Calu3 (cell line): ENCODE data around the gene TESK2. TPM values are rescaled to one million over a fixed set of nuclear protein-coding genes. Genes with fewer than 3 reads are reported as not detected.
"Not testable (repeated sequence)": the region's sequence is repeated elsewhere in the genome, so short reads cannot be mapped to it uniquely, and the experiment has no call there.

Experiments
- BruUV-seq: library from RNA; stranded (reverse); fragments of 400-500 nt; replicated peaks from 2 replicates; lab custom pipeline; 2021; lab: Mats Ljungman, UMichigan
- CTCF ChIA-PET: fragments of 300-600 bp; sonication (Branson Sonifier 250); formaldehyde crosslinking; loops from one replicate; lab custom pipeline; 2022; ENCODE audit warnings: antibody characterized with exemption; lab: Charles Lee
- DNase-seq: peaks from one replicate; pipeline ENCODE4 v3.0.0; 2022
- H3K27ac Mint-ChIP-seq: one replicate; pipeline ENCODE4 v1.8.0; 2022; ENCODE audit warnings: mixed read lengths; ENCODE audit not compliant: unreplicated experiment
- H3K27me3 Mint-ChIP-seq: one replicate; pipeline ENCODE4 v1.8.0; 2022; ENCODE audit warnings: mixed read lengths; ENCODE audit not compliant: unreplicated experiment
- H3K36me3 Mint-ChIP-seq: one replicate; pipeline ENCODE4 v1.8.0; 2022; ENCODE audit warnings: mild to moderate bottlenecking, moderate library complexity, mixed read lengths; ENCODE audit not compliant: insufficient read depth, unreplicated experiment
- H3K4me1 Mint-ChIP-seq: one replicate; pipeline ENCODE4 v1.8.0; 2022; ENCODE audit warnings: mild to moderate bottlenecking, low read depth, mixed read lengths; ENCODE audit not compliant: unreplicated experiment
- H3K4me3 Mint-ChIP-seq: one replicate; pipeline ENCODE4 v1.8.0; 2022; ENCODE audit warnings: mild to moderate bottlenecking, low read depth, moderate library complexity, mixed read lengths; ENCODE audit not compliant: unreplicated experiment
- H3K9me3 Mint-ChIP-seq: one replicate; pipeline ENCODE4 v1.8.0; 2022; ENCODE audit warnings: low read depth, mixed read lengths; ENCODE audit not compliant: unreplicated experiment
- CTCF ChIP-seq: fragments of 200-600 bp; IDR thresholded peaks from one replicate; pipeline ENCODE4 v1.8.0; 2022; ENCODE audit warnings: antibody characterized with exemption; ENCODE audit not compliant: unreplicated experiment
- intact Hi-C: fragments of 100-400 bp; cut with micrococcal nuclease; formaldehyde crosslinking; loops from one replicate; pipeline ENCODE4 v1.10.0; 2022; ENCODE audit not compliant: unreplicated experiment
- total RNA-seq: library from RNA; stranded (reverse); gene quantifications from 2 replicates; pipeline ENCODE4 v1.2.3, GENCODE V29; 2022

Gene TESK2
- total RNA-seq, 1 experiment from 2014 or later: 2.3 TPM

GRCh38 chr1:45531873-45532272 is 40.9 kb upstream of the TESK2 start:
- DNase-seq: no peak
- Mint-ChIP-seq H3K27me3 (no peaks in the 10 kb centered on the region), H3K36me3 (no peaks in the 10 kb centered on the region), H3K9me3 (no peaks in the 10 kb centered on the region), H3K4me3 (no peak overlapping the region), H3K4me1 (peaks cover 2% of the 10 kb centered on the region), H3K27ac (no peak overlapping the region)
- TF ChIP-seq CTCF: no peak
- no TSS peak for BruUV-seq
- CTCF ChIA-PET: no interaction called here
- intact Hi-C loops: no loop called here

DNA sequence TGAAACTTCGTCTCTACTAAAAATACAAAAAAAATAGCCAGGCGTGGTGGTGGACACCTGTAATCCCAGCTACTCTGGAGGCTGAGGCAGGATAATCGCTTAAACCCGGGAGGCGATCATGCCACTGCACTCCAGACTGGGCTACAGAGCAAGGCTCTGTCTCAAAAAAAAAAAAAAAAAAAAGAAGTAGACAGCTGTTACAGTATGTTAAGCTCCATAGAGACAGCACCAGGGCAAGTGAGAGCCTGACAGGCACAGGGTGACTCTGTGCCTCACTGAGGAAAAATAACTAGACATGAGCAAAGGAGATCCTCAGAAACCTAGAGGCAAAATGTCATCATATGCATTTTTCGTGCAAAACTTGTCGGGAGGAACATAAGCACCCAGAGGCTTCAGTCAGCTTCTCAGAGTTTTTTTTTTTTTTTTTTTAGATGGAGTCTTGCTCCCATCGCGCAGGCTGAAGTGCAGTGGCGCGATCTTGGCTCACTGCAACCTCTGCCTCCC is 39.7 kb upstream of the TESK2 start:
- no peak overlapping the region for H3K27ac Mint-ChIP-seq
- intact Hi-C loops: no loop called here
- no TSS peak for BruUV-seq
- H3K9me3 Mint-ChIP-seq: no peaks in the 10 kb centered on the region
- H3K27me3 Mint-ChIP-seq: no peaks in the 10 kb centered on the region
- no peak for DNase-seq
- no peaks in the 10 kb centered on the region for H3K36me3 Mint-ChIP-seq
- no peak overlapping the region for H3K4me3 Mint-ChIP-seq
- CTCF ChIA-PET: no interaction called here
- H3K4me1 Mint-ChIP-seq: peaks cover 13% of the 10 kb centered on the region
- no peak for TF ChIP-seq CTCF

DNA sequence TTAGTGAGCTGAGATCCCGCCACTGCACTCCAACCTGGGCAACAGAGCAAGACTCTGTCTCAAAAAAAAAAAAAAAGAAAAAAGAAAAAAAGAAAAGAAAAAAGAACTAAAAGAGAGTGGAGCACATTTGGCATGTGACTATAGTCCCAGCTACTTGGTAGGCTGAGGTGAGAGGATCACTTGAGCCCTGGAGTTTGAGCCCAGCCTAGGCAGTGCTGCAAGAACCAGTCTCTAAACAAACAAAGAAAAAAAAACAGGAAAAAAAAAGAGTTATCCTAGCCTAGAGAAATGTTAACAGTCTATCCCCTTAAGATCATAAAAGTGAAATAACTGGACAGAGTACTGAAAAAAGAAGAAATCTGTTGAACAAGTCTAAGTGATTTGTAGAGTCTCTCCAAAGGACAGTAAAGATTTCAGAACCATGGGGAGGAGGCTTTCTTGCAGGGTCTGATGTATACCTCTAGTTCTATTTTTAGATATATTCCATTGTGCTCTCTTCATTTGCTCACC is 35.2 kb upstream of the TESK2 start:
- Mint-ChIP-seq H3K9me3 (no peaks in the 10 kb centered on the region), H3K4me1 (peaks cover 39% of the 10 kb centered on the region), H3K27ac (no peak overlapping the region), H3K27me3 (no peaks in the 10 kb centered on the region), H3K36me3 (peaks cover 21% of the 10 kb centered on the region), H3K4me3 (no peak overlapping the region)
- no peak for TF ChIP-seq CTCF
- CTCF ChIA-PET: interaction anchor here (0.6 to 2.0 kb wide), 2 partner anchors 24 to 47 kb away, joined by 3 to 10 read pairs; partner anchors contain the start of gene AKR1A1
- no peak for DNase-seq
- intact Hi-C loops: loop anchor here (1.0 kb wide), 1 partner anchor 19 kb away; no protein-coding TSS in a partner anchor
- BruUV-seq: no TSS peak

DNA sequence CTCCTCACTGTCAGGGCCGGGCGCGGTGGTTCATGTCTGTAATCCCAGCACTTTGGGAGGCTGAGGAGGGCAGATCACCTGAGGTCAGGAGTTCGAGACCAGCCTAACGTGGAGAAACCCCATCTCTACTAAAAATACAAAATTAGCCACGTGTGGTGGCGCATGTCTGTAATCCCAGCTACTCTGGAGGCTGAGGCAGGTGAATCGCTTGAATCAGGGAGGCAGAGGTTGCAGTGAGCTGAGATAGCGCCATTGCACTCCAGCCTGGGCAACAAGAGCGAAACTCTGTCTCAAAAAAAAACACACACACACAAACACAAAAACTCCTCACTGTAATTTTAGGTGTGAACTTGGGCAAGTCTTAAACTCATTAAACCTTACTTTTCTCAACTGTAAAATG is 33.0 kb upstream of the TESK2 start:
- not testable (repeated sequence) for H3K27me3 Mint-ChIP-seq, BruUV-seq, H3K9me3 Mint-ChIP-seq, H3K4me3 Mint-ChIP-seq, DNase-seq
- peak overlapping the region; percentile 99 for H3K27ac Mint-ChIP-seq
- H3K4me1 Mint-ChIP-seq: peaks cover 45% of the 10 kb centered on the region
- H3K36me3 Mint-ChIP-seq: peaks cover 43% of the 10 kb centered on the region
- intact Hi-C loops: loop anchor here (2.0 kb wide), 1 partner anchor 27 kb away; the partner anchor contains the start of gene AKR1A1
- CTCF ChIA-PET: interaction anchor here (0.6 kb wide), 1 partner anchor 221 kb away, joined by 4 read pairs; no protein-coding TSS in a partner anchor

DNA sequence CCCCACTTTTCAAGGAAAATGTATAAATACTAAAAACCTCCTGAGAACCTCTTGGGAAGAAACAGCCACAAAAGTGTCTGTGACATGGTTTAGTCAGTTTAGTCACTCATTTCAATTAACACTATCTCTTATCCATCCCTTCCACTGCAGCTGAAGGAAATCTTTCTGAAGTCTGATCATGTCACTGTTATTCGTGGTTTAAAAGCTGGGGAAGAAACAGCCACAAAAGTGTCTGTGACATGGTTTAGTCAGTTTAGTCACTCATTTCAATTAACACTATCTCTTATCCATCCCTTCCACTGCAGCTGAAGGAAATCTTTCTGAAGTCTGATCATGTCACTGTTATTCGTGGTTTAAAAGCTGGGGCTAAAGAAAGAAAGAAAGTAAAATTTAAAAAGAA is 32.6 kb upstream of the TESK2 start:
- not testable (repeated sequence) for BruUV-seq, H3K27me3 Mint-ChIP-seq, H3K9me3 Mint-ChIP-seq, DNase-seq
- intact Hi-C loops: loop anchor here (2.0 kb wide), 1 partner anchor 27 kb away; the partner anchor contains the start of gene AKR1A1
- CTCF ChIA-PET: interaction anchor here (0.5 kb wide), 1 partner anchor 282 kb away, joined by 3 read pairs; no protein-coding TSS in a partner anchor
- Mint-ChIP-seq H3K36me3 (peaks cover 48% of the 10 kb centered on the region), H3K4me1 (peaks cover 49% of the 10 kb centered on the region), H3K27ac (peak overlapping the region; percentile 99), H3K4me3 (peak overlapping the region; percentile 84)
